DMS53 treated with DMSO at 0.1 percent for 48 hours (cell line): ENCODE measurements around the gene AGBL1.

Experiments used
- DNase-seq: peaks from one replicate; lab custom pipeline; 2025; ENCODE audit not compliant: unreplicated experiment; lab: John Stamatoyannopoulos, UW

Gene AGBL1

GRCh38 chr15:86691091-86691663 lies 611.5 kb downstream of the AGBL1 start:
- no peak for DNase-seq

GRCh38 chr15:86700864-86701610 lies 621.4 kb downstream of the AGBL1 start:
- DNase-seq, result no peak

GRCh38 chr15:86701611-86701963 lies 621.9 kb downstream of the AGBL1 start:
- no peak for DNase-seq

DNA sequence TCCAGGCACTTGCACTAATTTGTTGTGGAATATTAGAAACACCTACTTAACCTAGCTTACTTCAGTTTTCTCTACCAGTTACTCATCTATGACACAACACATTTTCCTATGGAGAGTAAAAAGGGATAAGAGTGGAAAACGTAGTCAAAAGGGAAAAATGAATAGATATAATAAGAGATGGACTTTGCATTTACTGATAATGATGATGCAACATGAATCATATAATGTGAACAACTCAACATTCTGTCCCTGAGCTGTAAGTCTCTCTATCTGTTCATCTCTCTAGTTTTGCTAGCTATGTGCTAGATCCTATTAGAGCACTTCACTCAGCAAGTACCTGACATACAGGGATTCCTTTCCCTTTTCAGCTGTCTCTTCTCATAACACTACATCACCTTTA lies 627.1 kb downstream of the AGBL1 start:
- no peak for DNase-seq

- no peak for DNase-seq
These were observed 631.8 kb downstream of the AGBL1 start for GRCh38 chr15:86711476-86711875.

- no peak for DNase-seq
These were observed 634.6 kb downstream of the AGBL1 start for GRCh38 chr15:86714241-86714640.

DNA sequence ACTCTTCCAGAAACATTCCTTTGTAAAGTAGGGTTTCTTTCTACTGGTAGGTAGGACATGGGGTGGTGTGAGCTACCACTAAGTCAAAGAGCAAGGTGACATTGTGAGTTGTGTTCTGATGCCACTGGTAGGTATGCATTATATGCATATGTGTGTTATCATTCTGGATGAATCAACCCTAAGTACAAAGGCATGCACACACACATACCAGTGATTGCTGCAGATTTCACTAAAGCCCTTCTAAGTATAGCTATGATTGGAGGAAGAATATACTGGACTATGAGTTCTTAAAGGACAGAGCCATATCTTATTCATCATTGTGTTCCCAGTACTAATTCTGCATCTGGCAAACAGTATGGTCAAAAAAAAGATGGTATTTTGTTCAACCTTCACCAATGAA lies 646.0 kb downstream of the AGBL1 start:
- no peak for DNase-seq

DNA sequence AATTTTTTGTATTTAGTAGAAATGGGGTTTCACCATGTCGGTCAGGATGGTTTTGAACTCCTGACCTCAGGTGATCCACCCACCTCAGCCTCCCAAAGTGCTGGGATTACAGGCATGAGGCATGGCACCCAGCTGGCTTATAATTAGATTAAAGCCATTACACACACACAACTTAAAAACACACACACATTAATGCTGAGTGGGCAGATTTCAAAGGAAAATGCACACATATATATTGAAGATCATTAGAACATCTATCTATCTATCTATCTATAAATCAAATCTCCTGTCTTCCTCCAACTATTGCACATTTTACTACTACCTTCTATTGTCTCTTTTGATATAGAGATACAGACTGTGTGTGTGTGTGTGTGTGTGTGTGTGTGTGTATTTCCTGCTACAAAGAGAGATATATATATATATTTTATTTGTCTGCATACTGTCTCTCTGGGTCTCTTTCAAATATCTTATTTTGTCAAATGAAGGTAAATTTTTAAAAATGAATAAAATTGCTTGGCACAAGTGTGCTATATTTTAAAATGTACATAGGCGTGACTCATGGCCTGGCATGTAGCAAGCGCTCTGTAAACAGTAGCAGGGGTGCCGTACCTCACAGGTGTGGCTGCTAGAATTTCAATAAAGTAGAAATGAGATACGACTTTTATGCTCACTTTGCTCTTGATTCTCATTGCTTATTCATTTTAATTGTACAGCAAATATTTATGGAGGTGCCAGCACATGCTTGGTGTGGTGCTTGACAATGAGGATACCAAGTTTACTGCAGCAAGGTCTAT lies 655.8 kb downstream of the AGBL1 start:
- no peak for DNase-seq

DNA sequence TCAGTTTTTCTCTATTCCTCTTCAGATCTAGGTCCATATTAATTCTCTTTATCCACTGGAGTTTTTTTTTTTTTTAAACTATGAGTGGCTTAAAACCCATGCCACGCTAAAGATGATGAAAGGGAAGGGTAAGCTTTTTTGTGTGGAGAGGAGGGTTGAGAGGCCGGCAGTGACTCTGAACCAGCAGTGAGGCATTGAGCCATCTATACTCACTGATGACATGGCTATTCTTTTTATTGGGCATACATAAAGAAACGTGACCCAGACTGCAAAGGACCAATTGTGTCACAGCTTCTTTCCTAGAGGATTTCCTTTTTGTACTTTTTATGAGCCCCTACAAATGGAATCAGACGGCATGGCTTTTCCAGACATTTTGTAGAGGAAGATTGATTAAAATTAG lies 662.2 kb downstream of the AGBL1 start:
- DNase-seq, result no peak

DNA sequence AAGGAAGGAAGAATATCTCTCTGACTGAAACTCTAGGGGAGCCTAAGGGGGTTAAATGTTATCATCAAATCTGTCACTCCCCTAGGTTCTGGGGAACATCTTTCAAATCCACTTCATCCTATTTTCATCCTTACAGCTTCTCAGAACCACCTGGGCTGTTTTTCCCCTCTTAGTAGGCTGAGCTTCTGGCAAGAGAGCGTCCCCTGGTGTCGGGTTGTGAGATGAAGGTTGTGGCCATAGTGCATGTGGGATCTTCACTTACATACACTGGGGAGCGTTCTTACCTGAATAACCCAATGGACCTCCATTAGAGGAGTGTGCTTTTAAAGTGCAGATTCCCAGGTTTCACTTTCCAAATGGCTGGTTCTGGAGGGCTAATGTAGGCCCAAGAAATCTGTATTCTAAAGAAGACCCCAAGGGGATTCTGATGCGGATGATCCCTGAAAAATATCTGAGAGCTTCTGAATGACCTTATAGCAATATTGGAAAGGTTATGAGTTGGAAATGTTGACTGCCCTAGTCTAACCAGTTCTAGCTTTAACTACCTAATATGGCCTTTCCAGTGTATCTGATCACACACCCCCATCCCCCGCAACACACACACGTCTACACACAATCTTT lies 663.7 kb downstream of the AGBL1 start:
- peak; percentile 5 for DNase-seq

DNA sequence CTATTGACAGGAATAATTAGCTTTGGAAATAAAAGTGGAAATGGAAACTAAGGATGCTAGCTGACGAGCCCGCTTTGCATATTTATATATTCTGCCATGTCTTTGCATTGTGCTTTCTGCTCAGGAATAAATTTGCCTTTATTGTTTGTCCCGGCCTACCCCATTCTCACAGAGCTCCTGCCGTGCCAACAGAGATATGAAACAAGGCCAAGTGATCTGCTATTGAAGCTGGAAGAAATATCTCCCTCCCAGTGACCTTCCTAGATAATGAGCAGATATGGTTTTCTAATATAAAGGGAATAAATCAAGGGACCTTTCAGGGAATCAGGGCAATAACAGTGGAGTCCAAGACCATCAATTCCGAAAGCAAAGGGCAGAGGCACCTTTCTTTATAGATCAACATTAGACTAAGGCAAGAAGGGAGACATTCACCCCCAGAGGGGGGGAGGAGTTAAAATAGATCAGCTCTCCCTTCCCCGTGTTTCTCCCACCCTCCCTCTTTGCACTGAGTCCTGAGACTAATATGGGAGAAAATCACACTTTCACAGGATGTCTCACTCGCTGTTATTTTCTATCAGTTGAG lies 664.6 kb downstream of the AGBL1 start:
- no peak for DNase-seq

DNA sequence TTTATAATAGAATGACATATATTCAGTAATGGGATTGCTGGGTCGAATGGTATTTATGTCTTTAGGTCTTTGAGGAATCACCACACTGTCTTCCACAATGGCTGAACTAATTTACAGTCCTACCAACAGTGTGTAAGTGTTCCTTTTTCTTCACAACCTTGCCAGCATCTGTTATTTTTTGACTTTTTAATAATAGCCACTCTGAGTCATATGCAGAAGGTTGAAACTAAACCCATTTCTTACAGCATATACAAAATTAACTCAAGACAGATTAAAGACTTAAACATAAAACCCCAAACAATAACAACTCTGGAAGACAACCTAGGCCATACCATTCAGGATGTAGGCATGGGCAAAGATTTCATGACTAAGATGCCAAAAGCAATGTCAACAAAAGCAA lies 671.4 kb downstream of the AGBL1 start:
- DNase-seq, result no peak

DNA sequence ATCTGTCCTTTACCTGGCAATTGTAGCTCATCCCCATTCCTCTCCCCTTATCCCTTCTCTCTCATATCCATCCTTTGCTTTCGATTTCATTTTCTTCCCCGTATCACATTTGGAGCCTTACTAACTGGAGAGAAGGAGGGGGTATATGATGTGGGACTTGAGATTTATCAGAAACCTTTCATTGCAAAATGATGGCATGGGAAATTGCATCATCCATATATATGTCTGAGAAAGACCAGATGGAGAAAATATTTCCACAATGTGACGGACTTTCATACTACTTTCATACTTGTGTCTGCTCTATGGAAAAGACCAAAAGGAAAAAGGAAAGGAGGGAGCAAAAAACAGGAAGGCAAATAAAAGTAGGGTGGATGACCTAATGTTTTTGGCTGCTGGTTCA lies 675.2 kb downstream of the AGBL1 start:
- DNase-seq, result no peak

- no peak for DNase-seq
These were observed 677.0 kb downstream of the AGBL1 start for GRCh38 chr15:86756688-86757087.

DNA sequence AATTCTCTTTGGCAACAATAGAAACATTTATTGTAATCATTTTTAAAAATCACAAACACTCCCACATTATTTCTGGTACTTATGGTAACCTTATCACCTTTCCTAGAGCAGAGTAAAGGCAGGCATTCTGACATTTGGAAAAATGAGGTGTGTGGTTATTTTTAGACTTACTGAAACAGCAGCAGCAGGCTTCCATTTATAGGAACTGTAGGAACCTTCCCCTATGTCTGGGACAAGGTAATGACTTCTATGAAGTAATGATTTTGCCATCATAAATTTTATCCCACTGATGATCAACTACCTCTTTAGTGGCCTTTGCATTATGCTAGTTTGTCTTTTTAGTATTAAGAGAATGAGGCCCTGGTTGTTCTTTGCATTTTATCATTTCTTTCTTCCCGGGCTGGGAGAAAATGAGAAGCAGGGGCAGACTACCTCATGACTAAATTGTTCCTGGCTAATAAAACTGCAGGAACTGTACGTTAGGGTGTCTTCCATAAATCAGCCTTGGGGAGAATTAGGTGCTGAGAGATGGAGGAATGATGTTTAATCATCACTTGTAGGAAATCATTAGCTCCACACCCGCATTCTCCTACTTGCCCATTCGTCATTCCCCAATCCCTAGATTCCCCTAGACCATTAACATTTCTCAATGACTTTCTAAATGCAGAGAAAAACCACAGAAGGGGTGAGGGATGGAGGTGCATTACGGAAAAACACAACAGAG lies 680.3 kb downstream of the AGBL1 start:
- DNase-seq, result no peak

DNA sequence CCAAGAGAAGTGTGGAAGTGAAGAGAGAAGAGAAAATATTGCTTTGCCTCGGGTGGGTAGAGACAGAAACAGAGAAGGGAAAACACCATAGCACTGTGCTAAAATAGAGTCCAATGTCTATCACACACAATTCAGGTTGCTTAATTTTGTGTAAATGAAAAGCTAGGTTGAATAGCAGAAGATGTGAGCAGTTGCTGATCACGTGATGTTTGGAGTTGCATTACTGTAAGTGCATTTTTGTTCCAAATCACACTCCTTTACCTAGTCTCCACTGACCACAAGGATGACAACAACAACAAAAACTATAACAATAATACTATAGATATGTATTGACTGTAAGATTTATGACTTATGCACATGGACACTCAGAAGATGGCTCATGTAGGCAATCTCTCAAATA lies 683.2 kb downstream of the AGBL1 start:
- DNase-seq, result no peak

GRCh38 chr15:86764021-86764420 lies 684.4 kb downstream of the AGBL1 start:
- DNase-seq, result no peak

GRCh38 chr15:86765281-86765680 lies 685.6 kb downstream of the AGBL1 start:
- DNase-seq, result no peak

DNA sequence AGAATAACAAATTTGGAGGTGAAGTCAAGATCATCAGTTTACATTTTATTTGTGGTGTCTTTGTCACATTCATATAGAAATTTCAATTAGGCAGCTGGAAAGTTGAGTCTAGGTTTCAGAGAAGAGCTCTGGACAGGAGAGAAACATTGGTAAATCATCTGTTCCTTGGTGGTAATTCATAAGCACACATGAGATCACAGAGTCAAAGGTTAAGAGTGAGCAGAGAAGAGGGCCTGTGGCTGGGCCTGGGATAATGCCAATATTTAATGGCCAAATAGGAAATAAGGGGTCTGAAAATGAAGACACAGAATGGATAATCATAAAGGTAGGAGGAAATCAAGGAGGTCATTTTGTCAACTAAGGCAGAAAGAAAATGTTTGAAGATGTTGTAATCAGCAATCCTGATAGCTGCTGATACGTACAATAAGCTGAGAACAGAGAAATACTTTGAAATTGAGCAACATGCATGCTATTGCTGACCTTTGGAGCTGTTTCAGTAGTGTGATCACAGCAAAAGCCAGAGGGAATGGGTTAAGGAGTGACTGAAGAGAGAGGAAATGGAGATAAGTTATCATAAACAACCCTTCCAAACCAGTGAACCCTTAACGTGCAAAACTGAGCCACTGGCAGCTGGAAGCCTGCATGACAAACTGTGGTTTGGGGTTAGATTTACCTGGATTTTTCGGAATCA lies 692.8 kb downstream of the AGBL1 start:
- DNase-seq, result no peak

DNA sequence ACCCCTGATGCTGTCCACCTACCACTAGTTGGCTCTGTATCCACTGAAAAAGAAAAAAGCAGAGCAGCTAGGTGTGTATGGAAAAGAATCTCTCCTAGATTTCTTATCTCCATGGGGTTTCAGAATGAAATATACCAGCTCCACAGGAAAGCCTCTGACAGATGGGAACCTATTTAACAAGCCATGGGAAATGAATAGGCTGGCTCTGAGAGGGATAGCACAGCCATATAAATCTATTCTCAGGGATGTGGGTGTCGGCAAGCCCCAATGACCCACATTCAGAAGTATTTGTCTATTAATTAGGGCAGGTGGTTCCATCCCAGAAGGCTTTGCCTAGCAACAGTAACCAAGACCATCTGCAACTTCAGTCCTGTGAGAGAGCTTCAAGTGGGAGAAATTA lies 694.1 kb downstream of the AGBL1 start:
- no peak for DNase-seq
